NCI-H1092 (cell line): Measurements from ENCODE around the gene PRKCE.

Experiments used
- DNase-seq: peaks from one replicate; lab custom pipeline; 2025; lab: John Stamatoyannopoulos, UW

Gene PRKCE

GRCh38 chr2:46147626-46148368 is 496.3 kb downstream of the PRKCE start:
- DNase-seq: no peak

- DNase-seq: no peak
Observed at GRCh38 chr2:46148369-46148736, 496.9 kb downstream of the PRKCE start.

GRCh38 chr2:46150445-46150955 is 499.0 kb downstream of the PRKCE start:
- no peak for DNase-seq

- DNase-seq: no peak
Observed at GRCh38 chr2:46151577-46151976, 500.1 kb downstream of the PRKCE start.

- DNase-seq: no peak
Observed at GRCh38 chr2:46153996-46154753, 502.7 kb downstream of the PRKCE start.

GRCh38 chr2:46157072-46157965 is 505.8 kb downstream of the PRKCE start:
- DNase-seq: no peak

GRCh38 chr2:46157966-46158310 is 506.5 kb downstream of the PRKCE start:
- DNase-seq: no peak

- DNase-seq: no peak
Observed at GRCh38 chr2:46158661-46159060, 507.2 kb downstream of the PRKCE start.

GRCh38 chr2:46160326-46160725 is 508.9 kb downstream of the PRKCE start:
- no peak for DNase-seq

GRCh38 chr2:46161315-46161714 is 509.8 kb downstream of the PRKCE start:
- DNase-seq: no peak

GRCh38 chr2:46161911-46162310 is 510.4 kb downstream of the PRKCE start:
- DNase-seq: no peak

GRCh38 chr2:46162329-46163097 is 511.0 kb downstream of the PRKCE start:
- DNase-seq: no peak

- no peak for DNase-seq
Observed at GRCh38 chr2:46163098-46163430, 511.6 kb downstream of the PRKCE start.

GRCh38 chr2:46163804-46164528 is 512.5 kb downstream of the PRKCE start:
- no peak for DNase-seq

- DNase-seq: no peak
Observed at GRCh38 chr2:46164529-46165301, 513.2 kb downstream of the PRKCE start.

- no peak for DNase-seq
Observed at GRCh38 chr2:46165916-46166315, 514.4 kb downstream of the PRKCE start.

GRCh38 chr2:46167406-46167805 is 515.9 kb downstream of the PRKCE start:
- DNase-seq: no peak

- DNase-seq: no peak
Observed at GRCh38 chr2:46167924-46168323, 516.4 kb downstream of the PRKCE start.

GRCh38 chr2:46169467-46169866 is 518.0 kb downstream of the PRKCE start:
- DNase-seq: no peak

- no peak for DNase-seq
Observed at GRCh38 chr2:46170026-46170425, 518.6 kb downstream of the PRKCE start.
